Fibroblast of skin of left quadriceps (primary cell): ENCODE results near the gene HCN2.
"Not testable (repeated sequence)": the region's sequence is repeated elsewhere in the genome, so short reads cannot be mapped to it uniquely, and the experiment has no call there.

Experiments
- DNase-seq, 2 experiments: peaks; one replicate each; pipeline ENCODE4 v3.0.0-alpha.2; 2013; ENCODE audit warnings: low read depth in 2 of 2

HCN2 gene

DNA sequence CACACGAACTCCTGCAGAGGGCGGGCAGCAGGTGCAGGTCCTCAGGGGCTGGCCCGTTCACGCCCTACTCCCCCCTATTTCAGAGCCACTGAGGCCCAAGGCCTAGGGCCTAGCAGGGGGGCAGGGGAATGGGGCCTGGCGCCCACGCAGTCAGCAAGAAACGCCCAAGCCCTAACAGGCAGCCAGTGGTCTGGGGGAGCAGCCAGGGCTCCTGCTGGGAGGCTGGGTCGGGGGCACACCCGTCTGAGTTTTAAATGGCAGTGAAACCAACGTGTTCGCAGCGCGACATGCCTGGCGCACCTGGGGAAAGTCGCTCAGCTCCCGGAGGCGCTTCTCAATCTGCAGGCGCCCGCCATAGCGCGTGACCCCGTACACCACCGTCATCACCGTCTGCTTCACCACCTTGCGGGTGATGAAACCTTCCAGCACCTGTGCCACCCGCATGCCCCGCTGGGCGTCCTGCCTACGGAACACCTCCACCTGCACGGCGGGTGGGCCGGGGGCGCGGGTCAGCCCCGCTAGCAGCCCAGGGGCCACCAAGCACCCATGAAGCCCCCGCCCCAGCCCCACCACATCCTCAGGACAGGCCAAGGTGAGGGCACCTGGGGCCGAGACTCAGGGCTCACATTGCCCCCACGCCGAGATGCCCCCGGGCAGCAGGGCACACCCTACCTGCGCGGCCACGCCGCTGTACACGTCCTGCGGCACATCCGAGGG, 29.8 kb downstream of the HCN2 start:
- no peak for DNase-seq

DNA sequence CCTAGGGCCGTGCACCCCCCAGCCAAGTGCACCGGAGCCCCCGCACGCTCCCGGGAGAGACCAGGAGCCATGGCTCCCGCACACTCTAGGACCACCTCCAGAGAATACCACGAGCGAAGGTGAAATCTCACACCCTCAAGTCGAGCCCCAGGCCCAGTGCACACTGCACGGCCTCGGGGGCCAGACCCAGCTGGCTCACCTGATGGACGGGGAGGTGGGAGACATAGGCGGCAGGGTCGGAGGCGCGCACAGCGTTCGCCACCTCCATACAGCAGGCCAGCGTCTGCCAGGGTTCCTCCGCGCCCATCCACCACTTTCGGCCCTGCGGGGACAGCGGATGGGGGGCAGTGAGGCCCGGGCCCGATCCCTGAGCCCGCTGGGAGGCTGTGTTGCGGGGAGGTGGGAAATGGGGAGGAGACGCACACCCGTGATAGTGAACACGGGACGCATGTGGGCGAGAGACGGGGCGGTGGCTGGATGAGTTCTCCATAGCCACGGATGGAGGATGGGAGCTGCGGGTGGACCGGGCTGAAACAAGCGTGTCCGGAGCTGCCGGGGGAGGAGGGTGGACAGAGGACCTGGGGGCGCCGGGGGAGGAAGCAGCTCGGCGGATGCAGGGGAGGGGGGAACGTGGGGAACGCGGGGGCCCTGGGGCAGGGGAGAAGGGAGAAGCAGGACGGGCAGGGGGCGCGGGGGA, 30.6 kb downstream of the HCN2 start:
- no peak for DNase-seq

DNA sequence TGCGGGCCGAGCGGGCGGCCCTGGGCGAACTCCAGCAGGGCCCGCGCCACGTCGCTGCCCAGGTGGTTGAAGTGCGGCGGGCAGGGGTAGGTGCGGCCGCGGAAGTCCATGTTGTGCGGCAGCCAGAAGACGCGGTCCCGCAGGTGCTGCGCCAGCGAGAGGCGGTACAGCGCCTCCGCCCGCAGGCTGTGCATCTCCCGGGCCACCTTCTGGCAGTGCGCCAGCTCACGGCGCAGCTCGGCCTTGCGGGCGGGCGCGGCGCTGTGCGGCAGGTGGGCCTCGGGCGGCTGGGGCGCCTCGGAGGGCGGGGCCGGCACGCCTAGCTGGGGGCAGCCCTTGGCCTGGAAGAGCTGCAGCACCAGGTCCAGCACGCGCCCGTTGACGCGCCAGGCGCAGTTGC, 31.5 kb downstream of the HCN2 start:
- not testable (repeated sequence) for DNase-seq

DNA sequence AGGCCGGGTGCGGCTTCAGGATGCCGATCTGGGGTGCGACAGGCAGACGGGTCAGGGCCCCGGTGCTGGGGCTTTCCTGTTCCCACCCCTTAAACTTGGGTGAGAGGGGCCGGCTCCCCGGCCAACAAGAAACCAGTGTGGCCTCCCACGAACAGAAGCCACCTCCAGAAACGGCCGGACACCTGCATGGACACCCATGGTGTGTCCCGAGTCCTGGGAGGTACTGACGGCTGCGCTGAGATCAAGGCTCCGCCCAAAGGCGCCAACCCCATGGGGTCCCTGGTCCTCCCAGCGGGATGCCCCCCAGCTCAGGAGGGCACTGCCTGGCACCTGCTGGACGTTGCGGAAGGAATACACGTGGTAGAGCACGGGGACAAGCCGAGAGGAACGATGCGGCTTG, 32.1 kb downstream of the HCN2 start:
- DNase-seq: no peak

DNA sequence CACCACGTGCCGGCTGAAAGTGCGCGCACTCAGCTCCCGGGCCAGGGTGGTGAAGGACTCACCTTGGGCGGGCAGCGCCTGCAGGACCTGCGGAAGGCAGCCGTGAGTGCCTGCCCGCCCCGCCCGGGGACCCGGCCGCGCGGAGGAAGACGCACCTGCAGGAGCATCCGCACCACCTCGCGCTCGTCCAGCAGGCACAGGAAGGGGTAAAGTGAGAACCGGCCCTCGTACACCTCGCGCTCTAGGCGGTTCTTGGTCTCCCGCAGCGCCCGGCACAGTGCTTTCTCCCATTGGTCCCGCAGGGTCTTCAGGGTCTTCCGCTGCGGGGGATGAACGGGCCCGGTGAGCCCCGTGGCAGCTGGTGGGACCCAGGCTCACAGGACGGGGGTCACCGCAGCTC, 33.0 kb downstream of the HCN2 start:
- no peak for DNase-seq

DNA sequence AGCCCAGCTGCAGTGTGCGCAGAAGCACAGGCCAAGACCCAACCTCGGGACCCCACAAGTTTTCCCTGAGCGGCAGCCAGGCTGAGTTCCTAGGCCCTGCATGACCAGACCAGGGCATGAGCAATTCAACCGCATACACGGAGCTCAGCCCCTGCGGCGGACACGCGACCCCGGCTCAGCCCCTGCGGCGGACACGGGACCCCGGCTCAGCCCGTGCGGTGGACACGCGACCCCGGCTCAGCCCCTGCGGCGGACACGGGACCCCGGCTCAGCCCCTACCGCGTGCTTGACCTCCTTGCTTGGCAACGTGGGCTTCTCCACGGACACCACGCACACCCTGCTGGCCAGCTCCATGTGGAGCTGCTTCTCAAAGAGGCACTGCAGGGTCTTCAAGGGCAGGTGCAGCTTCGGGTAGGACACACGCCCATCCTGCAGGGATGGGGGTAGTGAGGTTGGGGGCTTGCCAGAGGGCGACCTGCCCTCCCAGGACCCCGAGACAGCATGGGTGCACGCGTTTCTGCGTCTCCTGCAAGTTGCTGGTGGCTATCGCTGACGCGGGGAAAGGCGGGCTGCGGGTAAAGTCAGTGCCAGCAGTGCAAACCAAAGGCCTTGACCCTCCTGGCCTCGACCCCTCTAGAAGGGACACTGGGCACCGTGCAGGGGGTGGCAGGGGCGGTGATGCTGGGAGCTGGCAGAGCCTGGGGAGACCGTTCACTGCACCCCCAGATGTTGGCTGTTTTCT, 33.7 kb downstream of the HCN2 start:
- no peak for DNase-seq

DNA sequence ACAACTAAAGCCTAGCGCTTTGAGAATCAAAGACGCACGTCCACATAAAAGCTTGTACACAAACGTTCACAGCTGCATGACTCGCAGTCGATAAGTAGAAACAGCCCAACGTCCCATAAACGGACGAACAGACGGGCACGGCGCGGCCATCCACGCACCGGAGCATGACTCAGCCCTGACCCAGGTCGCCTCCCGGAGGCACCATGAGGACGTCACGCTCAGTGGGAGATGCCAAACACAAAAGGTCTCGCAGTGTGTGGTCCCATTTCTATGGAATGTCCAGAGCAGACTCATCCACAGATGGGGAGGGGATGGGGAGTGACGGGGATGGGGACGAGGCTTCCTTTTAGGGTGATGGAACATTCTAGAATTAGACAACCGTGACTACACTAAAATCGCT, 34.3 kb downstream of the HCN2 start:
- peak; percentile 49 to 56 for DNase-seq

DNA sequence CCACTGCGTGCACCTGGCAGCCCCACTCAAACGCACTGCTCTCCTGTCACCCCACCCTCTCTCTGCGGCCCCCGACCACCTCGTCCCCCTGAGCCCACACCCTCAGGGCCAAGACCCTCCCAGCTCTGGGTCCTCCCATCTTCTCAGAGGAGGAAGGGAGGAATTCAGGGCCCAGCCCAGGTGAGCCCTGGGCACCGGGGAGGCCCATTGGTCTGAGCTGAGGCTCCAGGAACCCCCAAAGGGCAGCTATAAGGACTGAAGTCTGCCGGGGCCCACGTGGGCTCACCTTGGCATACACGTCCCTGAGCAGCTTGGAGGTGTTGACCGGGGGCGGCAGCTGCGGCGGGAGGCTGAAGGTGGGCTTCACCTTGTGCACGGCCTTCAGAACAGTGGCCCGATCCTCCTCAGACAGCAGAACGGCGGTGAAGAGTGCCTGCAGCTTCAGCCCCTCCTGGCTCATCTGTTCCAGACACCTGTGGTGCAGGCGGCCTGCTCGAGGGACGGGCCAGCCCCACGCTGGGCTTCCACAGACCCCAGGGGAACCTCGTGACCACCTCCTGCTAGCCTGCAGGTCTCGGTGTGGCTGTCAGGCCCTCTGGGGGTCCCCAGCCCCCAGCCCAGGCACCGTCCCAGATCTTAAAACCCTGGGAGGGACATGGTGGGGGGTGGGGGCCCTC, 34.9 kb downstream of the HCN2 start:
- DNase-seq: no peak

DNA sequence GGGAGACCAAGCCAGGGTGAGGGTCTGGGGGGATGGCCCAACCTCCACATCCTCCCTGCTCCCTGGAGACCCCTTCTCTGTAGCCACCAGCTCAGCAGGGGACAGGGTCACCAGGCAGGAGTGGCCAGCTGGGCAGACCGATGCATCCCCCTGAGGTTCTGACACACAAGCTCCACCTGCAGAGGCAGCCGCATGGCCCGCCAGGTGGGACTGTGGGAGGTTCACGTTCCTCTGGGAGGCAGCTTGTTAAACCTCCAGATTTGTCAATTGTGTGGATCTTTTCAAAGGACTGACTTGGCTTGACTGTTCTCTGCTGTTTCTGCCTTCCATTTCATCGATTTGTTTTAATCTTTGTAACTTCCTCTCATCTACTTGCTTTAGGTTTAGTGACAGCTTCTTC, 35.6 kb downstream of the HCN2 start:
- DNase-seq: no peak

DNA sequence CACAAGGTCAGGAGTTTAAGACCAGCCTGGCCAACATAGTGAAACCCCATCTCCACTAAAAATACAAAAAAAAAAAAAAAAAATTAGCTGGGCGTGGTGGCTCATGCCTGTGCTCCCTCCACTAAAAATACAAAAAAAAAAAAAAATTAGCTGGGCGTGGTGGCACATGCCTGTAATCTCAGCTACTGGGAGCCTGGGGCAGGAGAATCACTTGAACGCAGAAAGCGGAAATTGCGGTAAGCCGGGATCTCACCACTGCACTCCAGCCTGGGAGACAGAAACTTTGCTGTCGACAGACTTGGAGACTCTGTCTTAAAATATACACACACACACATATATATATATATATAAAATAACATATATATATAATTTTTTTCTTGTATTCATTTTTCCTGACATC, 36.9 kb downstream of the HCN2 start:
- not testable (repeated sequence) for DNase-seq

DNA sequence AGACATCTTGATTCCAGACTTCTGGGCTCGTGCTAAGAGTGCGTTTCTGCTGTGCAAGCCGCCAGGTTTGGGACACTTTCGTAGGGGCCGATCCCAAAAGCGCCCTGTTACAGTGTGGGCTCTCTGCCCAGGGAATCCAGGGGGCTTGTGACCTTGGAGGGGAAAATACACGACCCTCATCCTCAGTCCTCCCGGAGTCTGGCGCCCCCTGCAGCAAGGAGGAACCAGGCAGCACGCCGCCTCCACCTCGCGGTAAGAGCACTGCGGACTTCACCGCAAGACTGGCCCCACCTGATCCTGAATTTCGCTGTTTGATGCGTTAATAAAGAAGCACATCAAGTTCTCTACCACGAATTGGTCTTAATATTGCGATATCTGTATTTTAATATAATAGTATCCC, 38.5 kb downstream of the HCN2 start:
- DNase-seq: no peak

DNA sequence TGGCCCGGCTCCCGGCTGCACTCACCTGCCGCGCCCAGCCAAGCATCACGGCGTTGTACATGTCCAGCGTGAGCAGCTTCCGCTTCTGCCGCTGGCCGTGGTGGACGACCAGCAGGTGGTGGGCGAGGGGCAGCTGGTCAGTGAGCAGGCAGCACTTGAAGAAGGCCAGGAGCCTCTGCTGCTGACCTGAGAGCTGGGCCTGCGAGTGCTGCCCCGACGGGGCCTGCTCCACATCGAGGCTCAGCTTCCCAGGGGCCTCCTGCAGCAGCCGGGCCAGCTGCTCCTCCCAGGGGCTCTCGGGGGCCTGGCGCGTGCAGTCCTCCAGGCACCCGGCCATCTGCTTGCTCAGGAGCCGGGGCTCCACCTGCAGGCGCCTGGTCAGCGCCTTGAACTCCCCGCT, 39.8 kb downstream of the HCN2 start:
- DNase-seq: not testable (repeated sequence)

DNA sequence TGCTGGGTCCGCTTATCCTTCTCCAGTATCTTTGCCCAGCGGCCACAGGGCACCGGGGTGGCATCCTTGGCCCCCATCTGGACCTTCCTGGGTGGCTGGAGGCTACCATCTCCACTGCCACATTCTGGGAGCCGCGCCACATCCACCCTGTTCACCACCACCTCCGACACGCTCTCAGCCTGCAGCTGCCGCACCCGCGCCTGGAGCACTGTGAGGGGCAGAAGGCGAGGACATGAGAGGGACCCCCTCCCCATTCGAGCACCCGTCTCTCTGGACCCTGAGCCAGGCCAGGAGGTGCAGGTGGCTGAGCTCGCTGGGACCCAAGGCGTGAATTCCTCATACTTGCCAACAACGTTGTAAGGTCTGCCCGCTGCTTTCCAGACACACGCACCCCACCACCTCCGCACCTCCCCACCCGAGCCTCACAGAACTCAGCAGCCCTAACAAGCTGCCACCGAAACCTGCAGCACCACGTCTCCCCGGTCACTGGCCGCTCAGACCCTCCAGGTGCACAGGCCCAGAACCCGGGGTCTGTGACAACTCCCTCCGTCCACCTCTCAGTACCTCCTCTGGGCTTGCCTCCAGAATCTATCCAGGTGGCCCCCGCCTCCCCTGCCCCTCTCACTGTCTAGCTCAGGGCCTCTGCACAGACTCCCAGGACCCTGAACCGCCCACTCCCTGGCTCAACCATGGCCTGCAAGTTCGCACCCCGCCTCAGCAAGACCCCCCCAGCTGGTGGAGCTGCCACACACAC, 40.5 kb downstream of the HCN2 start:
- DNase-seq: no peak

DNA sequence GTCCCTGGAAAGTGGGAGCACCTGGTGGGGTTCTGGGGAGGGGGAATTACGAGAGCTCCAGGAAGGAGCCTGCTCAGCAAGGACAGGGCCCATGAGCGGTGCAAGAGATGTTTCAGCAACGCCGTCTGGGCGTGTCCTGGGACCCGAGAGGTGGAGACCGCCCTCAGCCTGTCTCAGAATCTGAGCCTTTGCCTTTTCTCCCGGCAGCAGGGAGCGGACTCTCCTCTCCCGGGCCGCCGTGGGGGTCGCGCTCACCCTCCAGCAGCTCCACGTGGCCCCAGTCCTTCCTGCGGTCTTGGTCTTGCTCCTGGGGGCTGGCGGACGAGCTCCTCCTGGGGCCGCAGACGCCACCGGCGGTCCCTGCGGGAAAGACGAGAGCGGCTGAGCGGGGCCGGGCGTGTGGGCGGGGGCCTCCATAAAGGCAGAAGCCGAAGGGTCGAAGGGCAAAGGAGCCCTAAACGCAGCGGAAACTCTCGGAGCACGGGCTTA, 42.9 kb downstream of the HCN2 start:
- no peak for DNase-seq

DNA sequence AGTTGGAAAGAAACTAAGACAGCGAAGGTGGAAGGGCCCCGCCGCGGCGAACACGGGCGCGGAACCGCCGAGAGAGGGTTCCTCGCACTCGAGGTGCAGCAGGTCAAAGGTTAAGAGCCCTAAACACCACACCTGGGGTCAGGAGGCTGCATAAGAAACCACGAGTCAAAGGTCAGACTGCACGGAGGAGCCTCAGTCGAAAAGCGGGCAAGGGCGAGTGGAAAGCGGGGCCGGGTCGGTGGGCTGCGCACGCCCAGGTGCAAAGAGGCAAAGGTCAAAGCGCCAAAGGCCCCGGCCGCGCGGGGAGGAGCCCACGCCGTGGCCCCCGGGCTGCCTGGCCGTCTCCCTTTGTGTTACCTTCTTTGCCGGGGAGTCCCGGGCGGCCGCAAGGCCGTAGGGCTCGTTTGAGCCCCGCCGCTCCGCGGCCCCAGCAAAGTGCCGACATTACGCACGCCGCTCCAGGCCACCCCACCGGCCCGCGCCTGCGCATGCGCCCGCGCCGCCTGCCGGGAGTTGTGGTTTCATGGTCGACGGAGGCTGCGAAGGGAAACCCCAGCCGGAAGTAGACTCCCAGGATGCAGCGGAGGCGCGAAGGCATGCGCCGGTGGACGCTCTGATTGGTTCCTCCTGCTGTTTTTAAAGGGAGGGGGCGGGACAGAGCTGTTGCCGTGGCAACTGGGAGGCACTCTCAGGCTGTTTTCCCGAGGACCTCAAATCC, 43.5 kb downstream of the HCN2 start, which contains the start of gene POLRMT:
TSS of gene POLRMT (minus strand) at position 470 of the 718 bp plus-strand sequence. CDS start at position 445, 25 bp downstream.
- DNase-seq: peak; percentile 96

DNA sequence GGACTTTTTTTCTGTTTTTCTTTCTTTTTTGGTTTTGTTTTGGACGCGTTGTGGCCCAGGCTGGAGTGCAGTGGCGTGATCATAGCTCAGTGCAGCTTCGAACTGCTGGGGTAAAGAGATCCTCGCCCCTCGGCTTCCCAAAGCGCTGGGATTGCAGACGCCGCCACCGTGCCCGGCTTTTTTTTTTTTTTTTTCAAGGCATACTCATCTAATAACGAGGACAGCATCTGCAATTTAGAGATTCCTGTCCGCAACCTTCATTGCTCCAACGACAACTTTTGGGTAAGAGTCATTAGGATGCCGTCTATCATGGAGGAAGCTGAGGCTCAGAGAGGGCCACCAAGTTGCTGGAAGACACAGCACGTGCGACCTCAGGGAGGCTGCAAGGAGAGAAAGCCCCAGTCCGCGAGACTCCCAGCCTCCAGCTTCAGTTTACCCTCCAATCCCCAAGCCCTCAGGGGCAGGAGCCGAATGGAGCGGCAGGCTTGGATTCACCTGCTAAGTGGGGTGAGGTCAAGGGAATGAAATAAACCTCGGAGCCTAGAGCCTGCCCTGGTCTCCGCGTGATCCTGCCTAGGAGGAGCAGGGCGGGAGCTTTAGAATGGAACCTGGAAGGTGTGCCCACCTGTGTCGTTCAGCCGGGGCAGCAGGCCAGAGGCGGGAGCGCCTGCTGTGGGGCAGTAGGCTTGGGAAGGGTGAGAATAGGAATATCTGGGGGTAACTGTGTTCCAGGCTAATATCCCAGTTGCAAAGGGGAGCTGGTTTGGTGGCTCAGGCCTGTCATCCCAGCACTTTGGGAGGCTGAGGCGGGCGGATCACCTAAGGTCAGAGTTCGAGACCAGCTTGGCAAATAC, 44.3 kb downstream of the HCN2 start:
- no peak for DNase-seq

DNA sequence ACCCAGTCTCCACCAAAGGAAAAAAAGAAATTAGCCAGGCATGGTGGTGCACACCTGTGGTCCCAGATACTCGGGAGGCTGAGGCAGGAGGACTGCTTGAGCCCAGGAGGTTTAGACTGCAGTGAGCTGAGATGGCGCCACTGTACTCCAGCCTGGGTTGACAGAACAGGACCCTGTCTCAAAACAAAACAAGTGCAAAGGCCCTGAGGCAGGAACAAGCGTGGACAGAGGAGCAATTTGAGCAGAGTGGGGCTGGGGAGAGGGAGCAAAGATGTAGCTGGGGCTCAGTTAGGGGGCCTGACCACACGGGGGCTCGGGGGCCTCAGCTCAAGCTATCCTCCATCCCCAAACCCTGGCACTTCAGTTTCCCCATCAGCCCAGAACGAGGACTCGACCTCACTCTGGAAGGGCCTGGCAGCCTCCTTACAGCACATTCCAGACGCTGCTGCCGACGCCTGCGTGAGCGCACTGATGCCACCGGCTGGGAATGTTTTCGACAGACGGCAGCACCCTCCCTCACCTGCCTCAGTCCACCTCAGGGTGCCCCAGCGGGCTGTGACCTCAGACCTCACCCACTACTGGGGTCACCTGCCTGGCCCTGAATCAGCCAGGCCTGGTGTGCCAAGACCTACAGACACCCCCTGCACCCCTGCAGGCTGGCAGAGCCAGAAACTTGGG, 45.4 kb downstream of the HCN2 start:
- no peak for DNase-seq

DNA sequence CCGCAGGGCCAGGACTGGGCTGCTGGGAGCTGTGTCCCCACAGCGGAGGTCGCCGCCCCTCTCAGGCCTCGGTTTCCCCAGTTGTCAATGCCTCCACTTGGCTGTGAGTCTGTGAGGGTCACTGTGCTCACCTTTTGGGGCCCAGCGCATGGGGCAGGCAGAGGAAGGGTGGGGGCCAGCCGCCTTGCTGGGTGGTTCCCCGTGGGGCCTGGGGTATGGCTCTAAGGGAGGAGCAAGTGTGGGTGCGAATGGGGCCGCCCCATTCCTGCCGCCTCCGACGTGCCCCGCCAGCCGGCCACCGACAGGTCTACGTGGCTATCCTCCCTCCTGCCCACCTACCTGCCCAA, 49.2 kb downstream of the HCN2 start:
- no peak for DNase-seq
